Activated naive CD4-positive, alpha-beta T cell treated with anti-CD3 and anti-CD28 coated beads, Interleukin-2, amount 50 U/mL, for 16 hours (primary cell): Measurements from ENCODE around the gene TEKT5.
"Not testable (repeated sequence)": the region's sequence is repeated elsewhere in the genome, so short reads cannot be mapped to it uniquely, and the experiment has no call there.

Experiments used
- DNase-seq: peaks from one replicate; pipeline ENCODE4 v3.0.0-alpha.2; 2020

The TEKT5 gene

GRCh38 chr16:10684511-10685151 lies 10.1 kb downstream of the TEKT5 start:
- DNase-seq, result no peak

DNA sequence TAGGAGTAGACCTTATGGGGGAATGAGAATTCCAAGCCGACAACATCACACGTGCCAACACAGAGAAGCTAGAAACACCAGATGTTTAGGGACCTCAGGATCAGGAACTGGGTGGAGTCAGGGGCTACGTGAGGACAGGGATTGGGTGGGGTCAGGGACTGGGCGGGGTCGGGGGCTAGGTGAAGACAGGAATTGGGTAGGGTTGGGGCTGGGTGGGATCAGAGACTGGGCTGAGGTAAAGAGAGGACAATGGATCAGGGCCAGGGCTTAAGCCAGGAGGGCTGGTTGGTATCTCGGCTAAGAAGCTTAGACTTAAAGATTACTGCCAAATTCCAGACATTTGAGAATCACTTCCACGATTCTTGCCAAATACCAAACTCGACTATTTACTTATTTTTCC lies 11.6 kb downstream of the TEKT5 start:
- DNase-seq, result no peak

DNA sequence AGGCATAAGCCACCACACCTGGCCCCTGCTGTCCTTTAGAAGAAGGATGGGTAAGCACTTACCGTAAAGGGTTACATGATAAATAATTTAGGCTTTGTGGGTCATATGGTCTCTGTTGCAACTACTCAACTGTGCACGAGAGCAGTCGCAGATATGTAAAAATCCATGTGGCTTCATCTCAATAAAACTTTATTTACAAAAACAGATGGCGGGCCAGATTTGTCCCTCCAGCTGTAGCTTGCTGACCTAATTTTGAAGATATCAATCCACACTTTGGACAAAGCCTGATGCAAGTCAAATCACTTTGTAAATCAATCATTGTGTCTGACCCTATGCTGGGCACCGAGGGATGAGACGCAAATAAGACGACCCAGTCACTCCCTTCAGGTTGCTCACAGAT lies 12.1 kb downstream of the TEKT5 start:
- DNase-seq, result no peak

- DNase-seq, result no peak
Observed at GRCh38 chr16:10681310-10682308, 13.1 kb downstream of the TEKT5 start.

GRCh38 chr16:10679921-10680320 lies 14.8 kb downstream of the TEKT5 start:
- no peak for DNase-seq

DNA sequence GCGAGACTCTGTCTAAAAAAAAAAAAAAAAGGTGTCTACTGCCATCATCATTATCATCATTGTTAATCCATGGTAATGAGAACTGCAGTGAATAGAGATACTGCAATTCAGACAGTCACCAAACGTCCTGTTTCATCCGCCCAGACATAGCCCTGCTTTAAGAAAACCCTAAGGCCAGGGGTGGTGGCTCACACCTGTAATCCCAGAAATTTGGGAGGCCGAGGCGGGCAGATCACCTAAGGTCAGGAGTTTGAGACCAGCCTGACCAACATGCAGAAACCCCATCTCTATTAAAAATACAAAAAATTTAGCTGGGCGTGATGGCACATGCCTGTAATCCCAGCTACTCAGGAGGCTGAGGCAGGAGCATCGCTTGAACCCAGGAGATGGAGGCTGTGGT lies 15.3 kb downstream of the TEKT5 start:
- DNase-seq, result not testable (repeated sequence)

GRCh38 chr16:10678655-10679054 lies 16.1 kb downstream of the TEKT5 start:
- DNase-seq, result no peak

DNA sequence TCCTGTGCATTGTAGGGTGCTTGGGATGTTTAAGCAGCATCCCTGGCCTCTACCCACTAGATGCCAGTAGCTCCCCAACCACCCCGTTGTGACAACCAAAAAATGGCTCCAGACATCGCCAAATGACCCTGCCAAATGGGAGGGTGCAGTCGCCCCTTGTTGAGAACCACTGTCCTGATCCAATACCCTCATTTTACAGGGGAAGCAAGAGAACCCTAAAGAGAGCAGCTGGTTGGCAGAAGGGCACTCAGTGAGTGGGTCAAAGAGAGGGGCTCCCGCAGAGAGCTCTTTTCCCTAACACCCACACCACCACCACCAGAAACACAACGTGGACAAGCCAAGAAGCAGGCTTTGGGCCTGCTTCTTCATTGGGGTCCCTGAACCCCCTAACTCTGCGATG lies 18.4 kb downstream of the TEKT5 start:
- DNase-seq, result no peak

DNA sequence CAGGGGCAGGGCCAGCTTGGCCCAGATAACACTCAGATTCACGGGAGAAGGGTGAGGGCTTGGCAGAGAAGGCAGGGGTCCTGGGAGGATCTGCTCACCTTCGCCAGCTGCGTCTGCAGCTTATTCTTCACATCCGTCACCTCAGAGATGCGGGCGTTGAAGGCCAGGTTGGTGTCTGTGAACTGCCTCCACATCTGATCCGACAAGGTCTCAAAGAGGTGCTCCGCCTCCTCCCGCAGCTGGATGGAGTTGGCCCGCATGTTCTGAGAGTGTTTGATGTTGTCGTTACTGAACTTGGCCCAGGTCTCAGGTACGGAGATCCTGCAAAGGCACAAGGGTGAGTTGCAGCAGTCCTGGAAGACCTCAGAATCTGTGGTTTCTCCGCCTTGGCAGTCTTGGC lies 18.9 kb downstream of the TEKT5 start:
- no peak for DNase-seq

DNA sequence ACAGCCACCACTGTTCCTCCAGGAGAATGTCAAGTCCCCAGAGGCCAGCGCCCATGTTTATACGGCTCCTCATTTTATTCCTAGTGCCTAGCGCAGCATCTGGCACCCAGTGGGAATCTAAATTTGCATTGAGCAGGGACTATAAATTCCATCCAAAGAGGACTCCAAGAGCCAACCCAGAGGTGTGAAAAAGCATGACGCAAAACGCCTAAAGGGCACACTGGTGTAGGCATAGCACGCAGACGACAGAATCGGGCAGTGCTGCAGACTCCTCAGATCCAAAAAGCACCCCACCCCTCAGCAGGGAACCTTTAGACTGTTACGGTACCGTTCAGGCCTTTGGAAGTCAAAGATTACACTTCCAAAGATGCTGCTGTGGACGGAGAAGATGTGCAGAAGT lies 19.5 kb downstream of the TEKT5 start:
- no peak for DNase-seq

DNA sequence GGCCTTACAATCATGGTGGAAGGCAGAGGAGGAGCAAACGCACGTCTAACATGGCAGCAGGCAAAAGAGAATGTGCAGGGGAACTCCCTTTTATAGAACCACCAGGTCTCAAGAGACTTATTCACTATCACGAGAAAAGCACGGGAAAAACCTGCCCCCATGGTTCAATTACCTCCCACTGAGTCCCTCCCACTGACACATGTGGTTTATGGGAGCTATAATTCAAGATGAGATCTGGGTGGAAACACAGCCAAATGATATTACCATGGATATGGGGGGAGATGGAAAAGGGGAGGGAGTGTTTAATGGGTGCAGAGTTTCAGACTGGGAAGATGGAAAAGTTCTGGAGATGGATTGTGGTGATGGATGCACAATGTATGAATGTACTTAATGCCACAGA lies 23.0 kb downstream of the TEKT5 start:
- no peak for DNase-seq

DNA sequence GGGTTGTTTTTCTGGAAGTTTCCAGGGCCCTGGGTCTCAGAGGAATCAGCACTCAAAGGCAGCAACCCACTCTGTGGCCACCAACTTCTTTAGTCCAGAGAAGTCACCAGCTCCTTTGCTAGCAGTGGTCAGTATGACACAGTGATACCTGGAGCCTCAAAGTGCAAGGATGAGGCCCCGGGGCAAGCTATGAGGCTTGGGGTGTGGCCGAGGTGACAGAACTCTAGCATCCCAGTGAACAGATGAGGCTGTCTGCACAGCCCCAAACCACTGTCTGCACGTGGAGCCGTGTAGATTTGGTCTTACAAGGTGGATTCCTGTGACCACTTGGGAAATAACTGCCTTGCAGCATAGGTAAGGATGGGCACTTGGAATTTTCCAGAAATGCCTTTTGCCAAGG lies 24.9 kb downstream of the TEKT5 start:
- no peak for DNase-seq

- no peak for DNase-seq
Observed at GRCh38 chr16:10668322-10669045, 26.2 kb downstream of the TEKT5 start.

- DNase-seq, result no peak
Observed at GRCh38 chr16:10667239-10667638, 27.5 kb downstream of the TEKT5 start.

DNA sequence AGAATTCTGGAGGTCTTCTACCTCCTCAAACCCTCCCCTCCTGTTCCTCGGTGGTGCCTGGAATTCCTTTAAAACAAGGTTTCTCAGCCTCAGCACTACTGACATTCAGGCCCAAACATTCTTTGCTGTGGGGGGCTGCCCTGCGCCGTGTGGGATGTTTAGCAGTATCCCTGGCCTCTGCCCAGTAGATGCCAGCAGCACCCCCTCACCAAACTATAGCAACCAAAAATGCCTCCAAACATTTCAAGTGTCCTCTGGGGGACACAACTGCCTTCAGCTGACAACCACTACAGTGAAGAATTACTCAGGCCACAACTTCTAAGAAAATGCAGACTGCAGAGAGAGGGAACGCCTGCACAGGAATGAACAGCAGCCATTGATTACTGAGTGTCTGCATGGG lies 28.4 kb downstream of the TEKT5 start:
- no peak for DNase-seq

DNA sequence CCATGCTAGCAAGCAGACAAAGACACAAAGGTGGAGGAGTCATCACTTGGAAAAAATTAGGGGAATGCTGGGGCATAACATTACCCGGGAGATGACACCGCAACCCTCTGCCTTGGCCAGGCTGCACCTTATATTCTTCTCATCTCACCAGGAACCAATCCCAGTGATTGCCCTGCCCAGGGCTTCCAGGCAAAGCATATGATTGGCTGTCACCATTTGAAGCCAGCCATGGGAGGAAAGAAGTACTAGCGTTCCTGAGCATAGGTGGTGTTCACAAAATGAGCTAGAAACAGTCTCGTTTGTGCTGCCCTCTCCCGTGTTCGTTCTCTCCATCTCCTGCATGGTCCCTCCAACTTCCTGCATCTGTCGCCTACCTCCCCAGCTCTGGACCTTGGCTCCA lies 29.6 kb downstream of the TEKT5 start:
- no peak for DNase-seq

- DNase-seq, result no peak
Observed at GRCh38 chr16:10664720-10665126, 30.0 kb downstream of the TEKT5 start.

DNA sequence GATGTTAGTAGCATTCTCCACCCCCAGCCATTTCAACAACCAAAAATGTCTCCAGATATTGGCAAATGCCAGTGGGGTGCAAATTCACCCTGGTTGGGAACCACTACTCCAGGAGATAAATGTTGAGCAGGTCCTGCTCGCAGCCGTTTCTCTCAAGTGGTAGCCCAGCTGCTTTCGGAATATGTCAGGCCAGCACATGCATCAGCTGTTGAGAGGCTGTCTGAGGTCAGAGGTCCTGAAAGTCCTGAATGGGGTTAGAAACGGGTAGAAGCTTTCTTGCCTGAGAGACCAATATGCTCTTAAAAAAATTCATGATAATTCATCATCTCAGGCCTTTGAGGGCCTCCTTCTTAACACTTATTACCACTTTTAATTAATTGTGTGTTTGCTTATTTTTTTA lies 31.0 kb downstream of the TEKT5 start:
- DNase-seq, result no peak

DNA sequence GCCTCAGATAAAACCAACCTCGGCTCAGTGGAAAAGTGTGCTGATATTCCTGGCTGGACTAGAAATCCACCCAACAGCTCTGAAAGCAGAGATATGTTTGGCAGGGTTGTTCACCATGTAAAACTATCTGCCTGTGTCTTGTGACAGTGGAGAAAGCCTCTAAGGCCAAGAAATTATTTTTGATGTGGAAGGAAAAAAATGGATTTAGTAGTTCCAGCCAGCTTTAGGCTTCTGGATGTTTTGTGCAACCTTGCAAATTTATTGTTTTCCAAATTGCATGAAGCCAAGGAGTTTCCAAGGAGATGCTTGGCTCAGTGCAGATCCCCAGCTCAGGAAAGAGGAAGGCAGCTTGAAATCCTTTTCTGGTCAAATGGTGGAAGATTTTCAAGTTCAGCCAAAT lies 31.6 kb downstream of the TEKT5 start:
- no peak for DNase-seq

GRCh38 chr16:10662212-10662611 lies 32.5 kb downstream of the TEKT5 start:
- no peak for DNase-seq

- DNase-seq, result no peak
Observed at GRCh38 chr16:10661737-10662136, 33.0 kb downstream of the TEKT5 start.

GRCh38 chr16:10660950-10661635 lies 33.6 kb downstream of the TEKT5 start:
- DNase-seq, result no peak

DNA sequence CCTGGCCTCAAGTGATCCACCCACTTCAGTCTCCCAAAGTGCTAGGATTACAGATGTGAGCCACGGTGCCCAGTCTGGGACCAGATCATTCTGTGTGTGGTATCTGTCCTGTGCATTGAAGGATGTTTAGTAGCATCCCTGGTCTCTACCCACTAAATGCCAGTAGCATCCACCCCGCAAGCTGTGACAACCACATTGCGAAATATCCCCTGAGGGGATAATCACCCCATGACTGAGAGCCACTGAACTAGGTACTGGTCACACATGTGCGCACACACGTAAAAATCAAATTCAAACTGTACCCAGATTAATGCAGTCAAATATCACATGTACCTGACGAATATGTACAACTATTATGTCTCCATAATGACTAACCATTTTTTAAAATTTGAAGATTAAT lies 35.8 kb downstream of the TEKT5 start:
- no peak for DNase-seq
